OCI-LY3 (cell line): ENCODE data around the gene ACAA2.
"Not testable (repeated sequence)": the region's sequence is repeated elsewhere in the genome, so short reads cannot be mapped to it uniquely, and the experiment has no call there.

ENCODE experiments used
- EZH2phosphoT487 ChIP-seq: fragments of 200-600 bp; shearing (Covaris generic); IDR thresholded peaks from 2 replicates; pipeline ENCODE4 v1.6.1; 2018; ENCODE audit warnings: antibody characterized with exemption, mixed run types, low read depth
- TF ChIP-seq, protein P1 (sequence below): fragments of 200-600, 300-600 bp; sonication (generic); IDR thresholded peaks from 2 replicates; pipeline ENCODE4 v1.5.1; 2014; ENCODE audit warnings: antibody characterized with exemption, low read length, low read depth

DNA sequence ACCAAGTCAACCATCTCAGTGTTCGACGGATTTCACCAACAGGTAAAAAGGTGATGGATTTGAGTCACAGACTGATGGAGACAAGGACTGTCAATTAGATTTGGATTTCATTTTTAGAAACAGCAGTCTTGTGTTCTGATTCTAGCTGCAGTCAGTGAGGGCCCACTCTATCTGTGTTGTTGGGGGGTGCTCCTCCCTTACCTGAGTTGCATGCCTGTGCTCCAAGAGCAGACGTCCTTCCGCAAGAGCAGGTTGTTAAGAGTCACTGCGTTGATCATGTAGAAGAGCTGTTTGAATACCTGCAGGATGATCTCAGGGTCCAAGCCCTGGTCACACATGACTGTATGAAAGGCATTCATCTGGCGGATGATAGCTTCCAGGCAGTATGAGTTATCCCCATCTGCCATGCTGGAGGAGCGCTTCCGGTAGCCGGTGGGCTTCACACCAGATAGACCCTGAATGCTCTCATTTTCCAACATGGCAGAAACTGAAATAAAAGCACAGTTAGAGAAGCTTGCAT, 24.0 kb upstream of the ACAA2 start:
- TF ChIP-seq, protein P1, sequence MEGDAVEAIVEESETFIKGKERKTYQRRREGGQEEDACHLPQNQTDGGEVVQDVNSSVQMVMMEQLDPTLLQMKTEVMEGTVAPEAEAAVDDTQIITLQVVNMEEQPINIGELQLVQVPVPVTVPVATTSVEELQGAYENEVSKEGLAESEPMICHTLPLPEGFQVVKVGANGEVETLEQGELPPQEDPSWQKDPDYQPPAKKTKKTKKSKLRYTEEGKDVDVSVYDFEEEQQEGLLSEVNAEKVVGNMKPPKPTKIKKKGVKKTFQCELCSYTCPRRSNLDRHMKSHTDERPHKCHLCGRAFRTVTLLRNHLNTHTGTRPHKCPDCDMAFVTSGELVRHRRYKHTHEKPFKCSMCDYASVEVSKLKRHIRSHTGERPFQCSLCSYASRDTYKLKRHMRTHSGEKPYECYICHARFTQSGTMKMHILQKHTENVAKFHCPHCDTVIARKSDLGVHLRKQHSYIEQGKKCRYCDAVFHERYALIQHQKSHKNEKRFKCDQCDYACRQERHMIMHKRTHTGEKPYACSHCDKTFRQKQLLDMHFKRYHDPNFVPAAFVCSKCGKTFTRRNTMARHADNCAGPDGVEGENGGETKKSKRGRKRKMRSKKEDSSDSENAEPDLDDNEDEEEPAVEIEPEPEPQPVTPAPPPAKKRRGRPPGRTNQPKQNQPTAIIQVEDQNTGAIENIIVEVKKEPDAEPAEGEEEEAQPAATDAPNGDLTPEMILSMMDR, result not testable (repeated sequence)
- not testable (repeated sequence) for TF ChIP-seq EZH2phosphoT487
